ACC112 (cell line): Measurements from ENCODE around the gene TRIM9.
A peak's percentile ranks its signal among the peaks of the same experiment; 100 is the strongest.

ENCODE experiments used
- H2AFZ ChIP-seq: fragments of 200-600 bp; sonication (generic); one replicate; pipeline ENCODE4 v1.6.0; 2017; ENCODE audit warnings: antibody characterized with exemption, low read length; ENCODE audit not compliant: unreplicated experiment
- H3K27ac ChIP-seq: fragments of 200-600 bp; sonication (generic); 2 replicates; pipeline ENCODE4 v1.5.1; 2014; ENCODE audit warnings: low read depth, mild to moderate bottlenecking, antibody characterized with exemption, low read length, moderate library complexity
- H3K27me3 ChIP-seq: fragments of 200-600 bp; sonication (generic); 2 replicates; pipeline ENCODE4 v1.6.1; 2014; ENCODE audit warnings: mild to moderate bottlenecking, antibody characterized with exemption, low read length, moderate library complexity, mixed read lengths; ENCODE audit not compliant: insufficient read depth
- H3K36me3 ChIP-seq: fragments of 200-600 bp; sonication (generic); 2 replicates; pipeline ENCODE4 v1.6.1; 2016; ENCODE audit warnings: mild to moderate bottlenecking, antibody characterized with exemption, low read length, moderate library complexity, mixed read lengths; ENCODE audit not compliant: insufficient read depth
- H3K4me1 ChIP-seq: fragments of 200-600 bp; sonication (generic); one replicate; pipeline ENCODE4 v1.6.1; 2016; ENCODE audit warnings: low read length, mixed read lengths; ENCODE audit not compliant: insufficient read depth, unreplicated experiment, control insufficient read depth
- H3K4me3 ChIP-seq: fragments of 200-600 bp; sonication (generic); 2 replicates; pipeline ENCODE4 v1.5.1; 2014; ENCODE audit warnings: mild to moderate bottlenecking, low read depth, low read length
- H3K79me2 ChIP-seq: fragments of 200-600 bp; sonication (generic); one replicate; pipeline ENCODE4 v1.6.0; 2016; ENCODE audit warnings: low read length; ENCODE audit not compliant: control insufficient read depth, unreplicated experiment, insufficient read depth

Gene TRIM9

DNA sequence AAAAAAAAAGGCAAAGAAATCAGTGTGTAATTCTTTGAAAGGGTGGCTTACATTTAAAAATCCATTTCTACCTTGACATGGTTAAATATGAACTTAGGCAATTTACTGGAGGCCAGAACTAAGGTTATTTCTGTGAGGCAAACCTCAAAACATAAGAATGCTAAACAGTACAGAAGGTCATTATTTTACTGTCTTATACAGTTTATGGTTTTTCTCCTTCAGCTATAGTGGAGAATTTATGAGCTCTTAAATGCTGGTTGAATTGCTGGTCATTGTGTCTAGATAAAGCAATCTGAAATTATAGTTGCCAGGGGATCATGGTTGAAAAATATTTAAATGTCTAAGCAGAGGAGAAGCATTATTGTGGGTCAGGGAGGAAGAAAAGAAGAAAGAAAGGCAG lies 70.5 kb downstream of the TRIM9 start:
- Histone ChIP-seq H3K36me3 (no peaks in the 10 kb centered on the region), H3K4me1 (peaks cover 6% of the 10 kb centered on the region), H3K27ac (no peak overlapping the region), H3K79me2 (no peaks in the 10 kb centered on the region), H3K27me3 (no peaks in the 10 kb centered on the region), H3K4me3 (no peak overlapping the region), H2AFZ (no peak overlapping the region)

DNA sequence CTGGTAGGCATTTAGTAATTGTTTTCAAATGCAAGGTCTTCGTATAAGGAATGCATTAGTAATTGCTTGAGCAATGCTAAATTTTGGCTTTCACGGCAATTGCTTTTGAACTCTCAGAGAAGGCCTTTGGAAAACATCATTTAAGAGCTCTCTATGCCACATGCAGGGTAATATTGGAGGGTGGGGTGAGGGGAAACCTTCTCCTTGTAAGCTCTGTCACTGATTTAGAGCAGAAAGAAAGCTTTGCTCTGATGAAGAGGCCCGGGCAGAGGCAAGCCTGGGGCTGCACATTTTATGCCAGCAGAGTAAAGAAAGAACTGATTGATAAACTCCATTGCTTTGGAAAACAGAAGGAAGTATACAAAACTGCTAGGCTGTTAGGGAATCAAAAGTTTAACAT lies 70.9 kb downstream of the TRIM9 start:
- Histone ChIP-seq H3K27me3 (no peaks in the 10 kb centered on the region), H2AFZ (no peak overlapping the region), H3K36me3 (no peaks in the 10 kb centered on the region), H3K27ac (no peak overlapping the region), H3K4me3 (no peak overlapping the region), H3K4me1 (peaks cover 10% of the 10 kb centered on the region), H3K79me2 (no peaks in the 10 kb centered on the region)

DNA sequence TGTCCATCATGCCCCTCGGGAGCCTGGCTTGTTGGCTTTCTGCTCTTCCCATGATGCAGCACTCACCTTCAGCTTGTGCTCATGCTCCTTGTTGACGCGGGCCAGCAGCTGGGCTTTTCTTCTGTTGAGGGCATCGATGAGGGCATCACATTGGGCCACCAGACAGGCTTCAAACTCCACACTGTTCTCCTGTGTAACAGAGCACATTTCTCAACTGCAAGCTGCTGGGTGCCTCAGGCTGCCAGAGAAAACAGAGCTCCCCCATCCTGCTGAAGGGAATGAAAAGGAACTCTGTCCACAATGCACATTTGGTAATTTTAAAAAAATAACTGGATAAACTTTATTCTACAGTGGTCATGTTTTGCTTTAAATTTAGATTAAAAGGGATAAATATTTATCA lies 72.1 kb downstream of the TRIM9 start:
- Histone ChIP-seq H3K27ac (no peak overlapping the region), H3K4me1 (peaks cover 21% of the 10 kb centered on the region), H3K36me3 (no peaks in the 10 kb centered on the region), H3K4me3 (no peak overlapping the region), H2AFZ (no peak overlapping the region), H3K79me2 (no peaks in the 10 kb centered on the region), H3K27me3 (no peaks in the 10 kb centered on the region)

DNA sequence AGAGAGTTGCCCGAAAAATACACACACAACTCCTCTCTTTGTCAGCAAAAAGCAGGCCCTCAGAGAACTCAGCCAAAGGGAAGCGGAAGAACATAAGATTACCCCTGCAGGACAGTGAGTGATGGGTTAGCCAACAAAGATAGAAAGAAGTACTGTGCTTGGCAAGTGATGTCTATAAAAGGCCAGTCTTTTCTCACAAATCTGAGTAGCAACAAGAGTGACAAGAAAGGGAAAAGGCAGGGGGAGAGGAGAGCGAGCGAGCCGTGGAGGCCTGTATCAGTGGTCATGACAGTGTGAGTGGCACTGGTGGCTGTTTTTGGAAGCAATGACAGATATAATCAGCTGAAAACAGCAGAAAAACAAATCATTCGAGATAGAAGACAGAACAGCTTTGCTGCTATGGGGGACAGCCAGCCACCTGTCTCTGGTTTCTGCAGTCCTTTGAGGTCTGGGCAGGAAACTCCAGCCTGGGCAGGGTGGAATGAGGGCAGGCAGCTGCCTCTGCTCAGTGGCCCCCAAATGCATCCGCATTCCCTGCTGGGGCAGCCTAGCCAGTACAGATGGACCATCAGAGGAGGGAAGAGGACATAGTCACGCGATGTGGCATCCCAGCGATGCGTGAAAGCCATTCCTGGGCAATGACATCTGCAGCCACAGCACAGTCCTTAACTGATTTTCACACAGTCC lies 74.7 kb downstream of the TRIM9 start:
- peaks cover 22% of the 10 kb centered on the region for H3K4me1 ChIP-seq
- H3K27me3 ChIP-seq: no peaks in the 10 kb centered on the region
- H3K27ac ChIP-seq: no peak overlapping the region
- no peaks in the 10 kb centered on the region for H3K79me2 ChIP-seq
- H3K36me3 ChIP-seq: no peaks in the 10 kb centered on the region
- H2AFZ ChIP-seq: no peak overlapping the region
- no peak overlapping the region for H3K4me3 ChIP-seq

DNA sequence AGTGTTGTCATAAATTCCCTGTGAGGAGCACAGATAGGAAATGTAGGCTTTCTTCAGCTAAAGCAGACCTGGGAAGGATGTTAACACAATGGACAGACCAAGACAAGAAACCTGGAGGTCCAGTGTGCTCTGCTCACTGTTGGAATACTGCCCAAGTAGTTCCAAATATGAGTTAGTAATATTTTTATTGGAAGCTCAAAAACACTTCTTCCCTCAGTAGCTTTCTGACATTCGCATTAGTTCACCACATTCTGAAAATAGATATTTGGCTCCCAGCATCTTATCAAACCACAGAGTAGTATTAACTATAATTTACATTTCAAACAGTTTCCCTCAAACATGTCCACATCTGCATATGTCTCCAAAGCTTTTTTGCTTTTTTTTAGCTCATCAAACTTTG lies 75.8 kb downstream of the TRIM9 start:
- peak overlapping the region; percentile 49 for H3K4me3 ChIP-seq
- H2AFZ ChIP-seq: peak overlapping the region; percentile 83
- H3K79me2 ChIP-seq: no peaks in the 10 kb centered on the region
- H3K36me3 ChIP-seq: no peaks in the 10 kb centered on the region
- H3K4me1 ChIP-seq: peaks cover 33% of the 10 kb centered on the region
- no peaks in the 10 kb centered on the region for H3K27me3 ChIP-seq
- H3K27ac ChIP-seq: peak overlapping the region; percentile 91

DNA sequence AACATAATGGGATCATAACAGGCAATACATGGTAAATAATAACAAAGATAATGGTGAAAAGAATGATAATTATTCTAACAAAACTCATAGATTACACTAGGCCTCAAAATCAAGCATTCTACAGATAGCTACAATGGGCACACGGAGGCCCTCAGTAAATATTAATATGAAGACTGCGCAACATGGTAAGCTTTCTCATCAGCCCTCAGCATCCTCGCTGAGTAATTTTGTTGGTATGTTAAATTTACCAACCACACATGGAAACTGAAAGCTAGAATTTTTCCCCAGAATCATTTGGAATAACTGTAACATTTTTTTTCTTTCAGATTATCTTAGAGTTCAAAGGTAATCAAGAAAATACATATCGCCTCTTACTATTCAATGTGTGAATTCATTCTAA lies 76.4 kb downstream of the TRIM9 start:
- Histone ChIP-seq H3K79me2 (no peaks in the 10 kb centered on the region), H3K4me3 (peak overlapping the region; percentile 49), H2AFZ (peak overlapping the region; percentile 83), H3K27me3 (no peaks in the 10 kb centered on the region), H3K36me3 (no peaks in the 10 kb centered on the region), H3K27ac (peak overlapping the region; percentile 91), H3K4me1 (peaks cover 38% of the 10 kb centered on the region)

DNA sequence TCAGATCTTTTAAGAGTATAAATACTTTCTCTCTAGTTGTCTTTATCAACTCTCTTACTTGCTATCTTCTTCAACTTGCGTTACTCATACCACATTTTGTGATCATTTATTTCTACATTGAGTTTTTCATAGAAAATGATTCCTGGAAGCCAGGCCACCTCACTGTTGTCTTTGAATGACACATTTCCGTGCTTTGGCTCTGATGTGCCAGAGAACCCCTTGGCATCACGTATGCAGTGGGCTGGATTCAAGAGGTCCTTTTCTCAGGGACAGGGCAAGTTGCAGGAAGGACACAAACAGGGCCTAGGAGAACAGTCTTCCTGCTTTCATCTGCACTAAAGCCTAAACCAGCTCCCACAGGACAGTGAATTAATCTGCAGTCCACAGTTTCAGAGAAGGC lies 80.3 kb downstream of the TRIM9 start:
- H3K4me3 ChIP-seq: peak overlapping the region; percentile 31; the same call in 1 of the 2 replicates

DNA sequence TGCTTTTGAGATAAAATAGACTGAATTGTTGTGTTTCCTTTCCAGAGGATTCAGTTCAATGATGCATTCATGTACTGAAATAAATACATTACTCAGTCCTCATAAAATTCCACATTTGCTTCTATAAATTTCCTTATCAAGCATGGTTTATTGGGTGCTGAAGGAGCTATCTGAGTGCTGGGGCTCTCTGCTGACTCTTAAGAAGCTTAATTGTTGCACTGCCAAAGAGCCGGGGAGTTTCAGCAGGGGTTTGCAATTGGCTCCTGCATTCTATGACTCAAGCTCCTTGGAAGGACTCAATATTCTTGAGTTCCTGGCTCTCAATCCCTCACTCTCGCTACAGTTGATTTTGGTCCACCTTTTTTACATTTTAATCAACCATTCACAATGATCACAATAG lies 80.8 kb downstream of the TRIM9 start:
- Histone ChIP-seq H3K27me3 (no peaks in the 10 kb centered on the region), H3K36me3 (no peaks in the 10 kb centered on the region), H3K4me3 (peak overlapping the region; percentile 31; the same call in 1 of the 2 replicates), H2AFZ (peak overlapping the region; percentile 57), H3K4me1 (peaks cover 29% of the 10 kb centered on the region), H3K27ac (peak overlapping the region; percentile 89), H3K79me2 (no peaks in the 10 kb centered on the region)

More for the DNA sequence above, 80.3 kb downstream of the TRIM9 start:
- peaks cover 34% of the 10 kb centered on the region for H3K4me1 ChIP-seq
- H3K27ac ChIP-seq: peak overlapping the region; percentile 89
- H3K79me2 ChIP-seq: no peaks in the 10 kb centered on the region
- H3K36me3 ChIP-seq: no peaks in the 10 kb centered on the region
- H3K27me3 ChIP-seq: no peaks in the 10 kb centered on the region
- H2AFZ ChIP-seq: peak overlapping the region; percentile 48

DNA sequence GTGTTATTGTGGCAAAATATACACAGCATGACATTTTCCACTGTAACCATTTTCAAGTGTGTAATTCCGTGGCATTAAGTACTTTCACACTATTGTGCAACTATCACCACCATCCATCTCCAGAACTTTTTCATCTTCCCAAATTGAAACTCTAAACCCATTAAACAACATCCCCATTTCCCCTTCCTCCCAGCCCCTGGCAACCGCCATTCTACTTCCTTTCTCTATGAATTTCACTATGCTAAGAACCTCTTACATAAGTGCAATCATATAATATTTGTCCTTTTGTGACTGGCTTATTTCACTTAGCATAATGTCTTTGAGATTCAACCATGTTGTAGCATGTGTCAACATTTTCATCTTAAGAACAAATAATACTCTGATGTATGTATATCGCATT lies 82.8 kb downstream of the TRIM9 start:
- Histone ChIP-seq H3K79me2 (no peaks in the 10 kb centered on the region), H3K27ac (no peak overlapping the region), H3K4me1 (peaks cover 23% of the 10 kb centered on the region), H3K4me3 (no peak overlapping the region), H3K36me3 (no peaks in the 10 kb centered on the region), H2AFZ (no peak overlapping the region), H3K27me3 (no peaks in the 10 kb centered on the region)

DNA sequence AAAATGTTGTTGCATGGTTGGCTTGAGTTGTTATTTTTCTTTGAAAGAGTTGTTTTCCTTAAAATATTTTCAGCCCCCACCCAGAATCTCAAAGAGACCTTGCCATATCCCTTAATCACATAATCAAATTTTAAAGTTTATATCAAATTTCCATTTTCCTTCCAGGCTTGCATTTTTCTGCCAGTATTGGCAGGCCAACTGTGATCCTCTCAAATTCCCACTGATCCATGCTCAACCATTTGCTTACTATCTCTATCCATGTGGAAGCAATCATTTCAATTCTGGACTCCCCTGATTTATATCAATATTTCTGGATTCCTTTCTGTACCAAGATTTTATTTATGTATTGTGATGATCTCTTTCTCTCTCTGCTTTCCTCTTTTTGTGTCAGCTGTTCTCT lies 86.5 kb downstream of the TRIM9 start:
- H3K4me3 ChIP-seq: no peak overlapping the region
- H2AFZ ChIP-seq: no peak overlapping the region
- H3K27me3 ChIP-seq: no peaks in the 10 kb centered on the region
- peaks cover 40% of the 10 kb centered on the region for H3K4me1 ChIP-seq
- H3K27ac ChIP-seq: no peak overlapping the region
- H3K36me3 ChIP-seq: no peaks in the 10 kb centered on the region
- H3K79me2 ChIP-seq: no peaks in the 10 kb centered on the region

DNA sequence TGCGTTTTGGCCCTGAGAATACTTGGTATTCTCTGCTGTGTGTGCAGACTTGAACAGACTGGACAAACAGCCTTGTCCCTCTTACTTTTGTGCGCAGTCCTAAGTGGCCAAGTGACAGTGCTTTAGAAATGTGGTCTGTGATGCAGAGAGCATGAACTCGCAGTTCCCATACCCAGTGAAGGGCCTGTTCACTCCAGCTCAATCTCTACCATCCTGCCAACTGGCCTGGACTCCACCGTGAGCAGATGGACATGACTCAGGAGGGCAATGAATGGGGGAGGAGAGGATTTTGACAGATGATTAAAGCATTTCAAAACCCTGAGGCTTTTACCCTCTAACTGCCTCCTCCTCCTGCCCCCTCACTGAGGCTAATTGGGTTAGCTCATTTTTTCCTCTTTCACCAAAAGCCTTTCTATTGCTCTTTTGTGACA lies 88.1 kb downstream of the TRIM9 start:
- peak overlapping the region; percentile 81 for H2AFZ ChIP-seq

More for the DNA sequence above, 88.1 kb downstream of the TRIM9 start:
- H3K27me3 ChIP-seq: no peaks in the 10 kb centered on the region
- peak overlapping the region; percentile 27; the same call in 1 of the 2 replicates for H3K4me3 ChIP-seq
- peak overlapping the region; percentile 81 for H3K27ac ChIP-seq
- no peaks in the 10 kb centered on the region for H3K36me3 ChIP-seq
- H3K79me2 ChIP-seq: no peaks in the 10 kb centered on the region
- H3K4me1 ChIP-seq: peaks cover 40% of the 10 kb centered on the region
